ENCODE data around the gene ZFP57. TPM values are rescaled to one million over a fixed set of nuclear protein-coding genes. Genes with fewer than 3 reads are reported as not detected.

Gene ZFP57
- total RNA-seq, 1 experiment from 2014 or later: 6.4 TPM

GRCh38 chr6:29641430-29642148, 39.4 kb downstream of the ZFP57 start:
- no peaks in the 10 kb centered on the region for H3K9me3 Mint-ChIP-seq
- H3K27me3 Mint-ChIP-seq (ENCODE audit: low read depth): no peaks in the 10 kb centered on the region
- no peak for TF ChIP-seq E2F4 (CRISPR knock-in tag; IDR thresholded peaks at IDR 0.05; ENCODE audit: borderline replicate concordance, low read depth)
- TF ChIP-seq ATF2 (CRISPR knock-in tag; IDR thresholded peaks at IDR 0.05; ENCODE audit: borderline replicate concordance, low read depth): no peak
- no peak for TF ChIP-seq ZNF121 (CRISPR knock-in tag; IDR thresholded peaks at IDR 0.05)
- no peak for TF ChIP-seq IRF2 (CRISPR knock-in tag; IDR thresholded peaks at IDR 0.05; ENCODE audit: borderline replicate concordance, low read depth)
- TF ChIP-seq TEAD4 (CRISPR knock-in tag; IDR thresholded peaks at IDR 0.05): no peak
- no peak for TF ChIP-seq CREB1 (CRISPR knock-in tag; IDR thresholded peaks at IDR 0.05)
- no peak for TF ChIP-seq GTF2I (CRISPR knock-in tag; conservative IDR thresholded peaks at IDR 0.05)
- no peak for TF ChIP-seq TP53 (CRISPR knock-in tag; IDR thresholded peaks at IDR 0.05)
- TF ChIP-seq CREM (CRISPR knock-in tag; IDR thresholded peaks at IDR 0.05): no peak
- TF ChIP-seq AR (CRISPR knock-in tag; IDR thresholded peaks at IDR 0.05): no peak
- TF ChIP-seq PRRX2 (CRISPR knock-in tag; IDR thresholded peaks at IDR 0.05): no peak
- TF ChIP-seq JUN (CRISPR knock-in tag; IDR thresholded peaks at IDR 0.05): no peak
- DNase-seq (ENCODE audit: low spot score) (no peak), ATAC-seq (peak; percentile 65)
- CTCF ChIA-PET: interaction anchor here (1.0 to 6.3 kb wide), 7 partner anchors 8 to 97 kb away, joined by 4 to 74 read pairs (median 5); partner anchors contain the start of gene GABBR1
- H3K36me3 Mint-ChIP-seq: no peaks in the 10 kb centered on the region
- POLR2A ChIA-PET: interaction anchor here (0.6 kb wide), 1 partner anchor 40 kb away, joined by 7 read pairs; no protein-coding TSS in a partner anchor
- H3K27ac Mint-ChIP-seq: no peak overlapping the region
- H3K4me1 Mint-ChIP-seq: peaks cover 25% of the 10 kb centered on the region
- no peak overlapping the region for H3K4me3 Mint-ChIP-seq

- ATAC-seq (no peak), DNase-seq (ENCODE audit: low spot score) (no peak)
- H3K4me1 Mint-ChIP-seq: peaks cover 52% of the 10 kb centered on the region
- no peaks in the 10 kb centered on the region for H3K9me3 Mint-ChIP-seq
- H3K4me3 Mint-ChIP-seq: no peak overlapping the region
- H3K27ac Mint-ChIP-seq: no peak overlapping the region
- H3K27me3 Mint-ChIP-seq (ENCODE audit: low read depth): no peaks in the 10 kb centered on the region
- CTCF ChIA-PET: interaction anchor here (2.4 to 6.3 kb wide), 2 partner anchors 13 to 16 kb away, joined by 11 to 74 read pairs; no protein-coding TSS in a partner anchor
- TF ChIP-seq NR2C2 (CRISPR knock-in tag; IDR thresholded peaks at IDR 0.05) (no peak), HMGA2 (CRISPR knock-in tag; IDR thresholded peaks at IDR 0.05) (peak; percentile 91)
- no peaks in the 10 kb centered on the region for H3K36me3 Mint-ChIP-seq
- POLR2A ChIA-PET: no interaction called here
Observed at GRCh38 chr6:29637247-29637646, 43.7 kb downstream of the ZFP57 start.

GRCh38 chr6:29633534-29633905, 47.4 kb downstream of the ZFP57 start:
- H3K27ac Mint-ChIP-seq: peak overlapping the region; percentile 79

More at GRCh38 chr6:29633534-29633905, 47.4 kb downstream of the ZFP57 start:
- TF ChIP-seq ZNF317 (CRISPR knock-in tag; IDR thresholded peaks at IDR 0.05; ENCODE audit: borderline replicate concordance, low read depth): no peak
- no peak for TF ChIP-seq RORB (CRISPR knock-in tag; IDR thresholded peaks at IDR 0.05)
- TF ChIP-seq MYBL2 (CRISPR knock-in tag; IDR thresholded peaks at IDR 0.05): 0 out of 2 replicates have a peak, but pooled peaks have one; percentile 5
- 0 out of 2 replicates have a peak, but pooled peaks have one; percentile 44 for TF ChIP-seq PRRX2 (CRISPR knock-in tag; IDR thresholded peaks at IDR 0.05)
- ChIA-PET CTCF (interaction anchor here (1.1 to 2.2 kb wide), 12 partner anchors 8 to 105 kb away, joined by 3 to 43 read pairs (median 4); no protein-coding TSS in a partner anchor), POLR2A (interaction anchor here (0.6 to 1.8 kb wide), 6 partner anchors 9 to 433 kb away, joined by 3 to 16 read pairs (median 4); no protein-coding TSS in a partner anchor)
- Mint-ChIP-seq H3K4me1 (peaks cover 63% of the 10 kb centered on the region), H3K27me3 (ENCODE audit: low read depth) (no peaks in the 10 kb centered on the region), H3K36me3 (no peaks in the 10 kb centered on the region), H3K4me3 (peak overlapping the region; percentile 84), H3K9me3 (no peaks in the 10 kb centered on the region)
- no peak for ATAC-seq
- DNase-seq (ENCODE audit: low spot score): no peak

Data from WTC11 (cell line).